Suprapubic skin (tissue), 4 donors: Measurements from ENCODE around the gene IGSF23. TPM values are rescaled to one million over a fixed set of nuclear protein-coding genes. Genes with fewer than 3 reads are reported as not detected.

Experiments used
- DNase-seq, 2 donors: peaks; one replicate each; pipeline ENCODE4 v3.0.0-alpha.2; 2019; ENCODE audit warnings: low spot score in 2 of 2
- H3K27ac ChIP-seq: fragments of 200-600 bp; sonication (generic); one replicate; pipeline ENCODE4 v1.5.1; 2019
- H3K27me3 ChIP-seq: fragments of 200-600 bp; sonication (generic); one replicate; pipeline ENCODE4 v1.5.1; 2019
- H3K36me3 ChIP-seq: fragments of 200-600 bp; sonication (generic); one replicate; pipeline ENCODE4 v1.5.1; 2019
- H3K4me1 ChIP-seq: fragments of 200-600 bp; sonication (generic); one replicate; pipeline ENCODE4 v1.5.1; 2019
- H3K4me3 ChIP-seq: fragments of 200-600 bp; sonication (generic); one replicate; pipeline ENCODE4 v1.5.1; 2019; ENCODE audit warnings: mild to moderate bottlenecking
- H3K9me3 ChIP-seq: fragments of 200-600 bp; sonication (generic); one replicate; pipeline ENCODE4 v1.5.1; 2019
- CTCF ChIP-seq, 2 donors: fragments of 200-600 bp in 1 of 2; fragments of 450-650 bp in 1 of 2; sonication (generic) in 1 of 2; IDR thresholded peaks; one replicate each; pipeline ENCODE4 v1.5.1; 2016 to 2019; ENCODE audit warnings: antibody characterized with exemption in 2 of 2, mild to moderate bottlenecking in 1 of 2, moderate library complexity in 1 of 2
- EP300 ChIP-seq: sonication (generic); formaldehyde crosslinking; IDR thresholded peaks from one replicate; pipeline ENCODE4 v1.6.1; 2017; ENCODE audit warnings: antibody characterized with exemption
- POLR2A ChIP-seq, 2 donors: fragments of 450-650 bp; IDR thresholded peaks; one replicate each; pipeline ENCODE4 v1.6.1; 2017; ENCODE audit warnings: antibody characterized with exemption in 2 of 2, mild to moderate bottlenecking in 2 of 2, moderate library complexity in 2 of 2
- POLR2AphosphoS5 ChIP-seq, 3 donors: sonication (generic); formaldehyde crosslinking; IDR thresholded peaks; one replicate each; pipeline ENCODE4 v1.6.1; 2017; ENCODE audit warnings: antibody characterized with exemption in 3 of 3
- WGBS: methylation state at CpG from one replicate; pipeline ENCODE4 v1.1.5; 2018; 5-methylcytosine and 5-hydroxymethylcytosine counted together
- total RNA-seq, 4 donors: library from RNA; depleted of rRNA; stranded (reverse); fragments of >200 nt; gene quantifications; one replicate each; pipeline ENCODE4 v1.1.0, GENCODE V29; 2016

The IGSF23 gene
- total RNA-seq, 4 donors from 2014 or later: not detected

GRCh38 chr19:44634785-44635184 lies 21.4 kb downstream of the IGSF23 start:
- Histone ChIP-seq H3K9me3 (no peaks in the 10 kb centered on the region), H3K4me3 (no peak overlapping the region), H3K27me3 (peaks cover 5% of the 10 kb centered on the region), H3K27ac (no peak overlapping the region), H3K4me1 (no peaks in the 10 kb centered on the region), H3K36me3 (no peaks in the 10 kb centered on the region)
- WGBS: 94% methylated on average over 2 of the region's 2 CpGs
- no peak for DNase-seq
- no peak for TF ChIP-seq POLR2A (IDR thresholded peaks at IDR 0.05)
- TF ChIP-seq EP300: no peak
- TF ChIP-seq POLR2AphosphoS5 (IDR thresholded peaks at IDR 0.05): no peak
- no peak for TF ChIP-seq CTCF (IDR thresholded peaks at IDR 0.05)

GRCh38 chr19:44635581-44636438 lies 22.4 kb downstream of the IGSF23 start:
- H3K27ac ChIP-seq: no peak overlapping the region
- H3K27me3 ChIP-seq: peaks cover 5% of the 10 kb centered on the region
- H3K9me3 ChIP-seq: no peaks in the 10 kb centered on the region
- no peak overlapping the region for H3K4me3 ChIP-seq
- 67% methylated on average over 2 of the region's 3 CpGs for whole genome bisulfite sequencing
- no peaks in the 10 kb centered on the region for H3K4me1 ChIP-seq
- H3K36me3 ChIP-seq: no peaks in the 10 kb centered on the region
- no peak for DNase-seq
- TF ChIP-seq POLR2A (IDR thresholded peaks at IDR 0.05): no peak
- TF ChIP-seq POLR2AphosphoS5 (IDR thresholded peaks at IDR 0.05): no peak
- TF ChIP-seq EP300: no peak
- TF ChIP-seq CTCF (IDR thresholded peaks at IDR 0.05): no peak

GRCh38 chr19:44636439-44637389 lies 23.4 kb downstream of the IGSF23 start:
- no peaks in the 10 kb centered on the region for H3K9me3 ChIP-seq
- peaks cover 5% of the 10 kb centered on the region for H3K27me3 ChIP-seq
- TF ChIP-seq CTCF (IDR thresholded peaks at IDR 0.05) (no peak), POLR2AphosphoS5 (IDR thresholded peaks at IDR 0.05) (no peak), EP300 (no peak), POLR2A (IDR thresholded peaks at IDR 0.05) (no peak)
- no peaks in the 10 kb centered on the region for H3K36me3 ChIP-seq
- 80% methylated on average over 11 of the region's 11 CpGs for WGBS
- H3K4me1 ChIP-seq: no peaks in the 10 kb centered on the region
- no peak overlapping the region for H3K27ac ChIP-seq
- no peak for DNase-seq
- no peak overlapping the region for H3K4me3 ChIP-seq

GRCh38 chr19:44637390-44637764 lies 24.0 kb downstream of the IGSF23 start:
- no peak for DNase-seq
- H3K27me3 ChIP-seq: peaks cover 5% of the 10 kb centered on the region
- H3K9me3 ChIP-seq: no peaks in the 10 kb centered on the region
- TF ChIP-seq POLR2A (IDR thresholded peaks at IDR 0.05) (no peak), POLR2AphosphoS5 (IDR thresholded peaks at IDR 0.05) (no peak)
- WGBS: 94% methylated on average over 5 of the region's 5 CpGs
- no peaks in the 10 kb centered on the region for H3K36me3 ChIP-seq
- no peak overlapping the region for H3K27ac ChIP-seq
- H3K4me3 ChIP-seq: no peak overlapping the region
- H3K4me1 ChIP-seq: no peaks in the 10 kb centered on the region

GRCh38 chr19:44640518-44640917 lies 27.2 kb downstream of the IGSF23 start:
- H3K4me3 ChIP-seq: no peak overlapping the region
- no peak overlapping the region for H3K27ac ChIP-seq
- no peaks in the 10 kb centered on the region for H3K36me3 ChIP-seq
- no peak for TF ChIP-seq CTCF (IDR thresholded peaks at IDR 0.05)
- 57% methylated on average over 3 of the region's 3 CpGs for WGBS
- DNase-seq: no peak
- peaks cover 6% of the 10 kb centered on the region for H3K4me1 ChIP-seq
- no peaks in the 10 kb centered on the region for H3K9me3 ChIP-seq
- no peaks in the 10 kb centered on the region for H3K27me3 ChIP-seq
